ENCODE measurements around the gene TRAF3IP3.

DNA sequence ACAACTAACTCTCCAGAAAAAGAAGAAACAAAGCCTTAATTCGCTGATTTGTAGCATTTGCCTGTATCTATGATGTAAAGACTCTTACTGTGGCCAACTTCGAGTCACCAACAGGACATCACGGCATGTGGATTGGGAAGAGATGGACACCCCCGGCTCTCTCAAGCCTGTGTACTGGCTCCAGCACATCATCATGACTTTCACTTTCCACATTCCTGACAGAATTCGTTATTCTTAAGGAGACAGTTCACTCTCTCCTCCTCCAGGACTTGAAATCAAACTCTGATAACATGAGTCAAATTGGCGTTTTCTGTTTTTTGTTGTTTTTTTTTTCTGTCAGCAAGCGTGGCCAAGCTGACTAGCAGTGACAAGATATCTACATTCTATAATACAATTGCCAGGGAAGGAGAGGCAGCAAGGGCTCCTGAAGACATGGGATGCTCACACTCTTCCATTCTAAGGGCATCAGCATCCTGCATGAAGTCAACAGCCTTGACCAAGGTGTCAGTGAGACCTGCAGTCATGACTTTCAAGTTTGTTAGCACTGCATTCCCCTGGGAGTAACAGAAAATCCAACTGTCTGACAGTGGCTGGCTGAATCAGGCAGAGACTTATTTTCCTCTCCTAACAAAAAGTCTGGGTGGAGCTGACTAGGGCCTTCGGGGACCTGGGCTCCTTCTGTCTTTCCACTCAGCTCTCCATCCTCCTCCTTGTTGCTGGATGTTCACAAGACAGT is 13.3 kb upstream of the TRAF3IP3 start:
- TF ChIP-seq SPEN (CRISPR knock-in tag; IDR thresholded peaks at IDR 0.05; ENCODE audit: low read depth) (no peak), POLR2G (IDR thresholded peaks at IDR 0.05; ENCODE audit: low read depth, low read length) (no peak), KDM5B (CRISPR knock-in tag; IDR thresholded peaks at IDR 0.05; ENCODE audit: borderline replicate concordance) (no peak), MYC (CRISPR knock-in tag; IDR thresholded peaks at IDR 0.05; ENCODE audit: borderline replicate concordance) (no peak), ZBTB33 (CRISPR knock-in tag; IDR thresholded peaks at IDR 0.05) (no peak), ZBTB26 (CRISPR knock-in tag; IDR thresholded peaks at IDR 0.05; ENCODE audit: borderline replicate concordance) (no peak), ZZZ3 (CRISPR knock-in tag; IDR thresholded peaks at IDR 0.05; ENCODE audit: borderline replicate concordance) (no peak), ZNF605 (CRISPR knock-in tag; IDR thresholded peaks at IDR 0.05) (no peak), ZSCAN30 (CRISPR knock-in tag; IDR thresholded peaks at IDR 0.05) (no peak), CHCHD3 (CRISPR knock-in tag; IDR thresholded peaks at IDR 0.05) (no peak)
- TF ChIP-seq, protein P1, sequence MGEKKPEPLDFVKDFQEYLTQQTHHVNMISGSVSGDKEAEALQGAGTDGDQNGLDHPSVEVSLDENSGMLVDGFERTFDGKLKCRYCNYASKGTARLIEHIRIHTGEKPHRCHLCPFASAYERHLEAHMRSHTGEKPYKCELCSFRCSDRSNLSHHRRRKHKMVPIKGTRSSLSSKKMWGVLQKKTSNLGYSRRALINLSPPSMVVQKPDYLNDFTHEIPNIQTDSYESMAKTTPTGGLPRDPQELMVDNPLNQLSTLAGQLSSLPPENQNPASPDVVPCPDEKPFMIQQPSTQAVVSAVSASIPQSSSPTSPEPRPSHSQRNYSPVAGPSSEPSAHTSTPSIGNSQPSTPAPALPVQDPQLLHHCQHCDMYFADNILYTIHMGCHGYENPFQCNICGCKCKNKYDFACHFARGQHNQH (CRISPR knock-in tag; IDR thresholded peaks at IDR 0.05), result no peak
- TF ChIP-seq, protein P2, sequence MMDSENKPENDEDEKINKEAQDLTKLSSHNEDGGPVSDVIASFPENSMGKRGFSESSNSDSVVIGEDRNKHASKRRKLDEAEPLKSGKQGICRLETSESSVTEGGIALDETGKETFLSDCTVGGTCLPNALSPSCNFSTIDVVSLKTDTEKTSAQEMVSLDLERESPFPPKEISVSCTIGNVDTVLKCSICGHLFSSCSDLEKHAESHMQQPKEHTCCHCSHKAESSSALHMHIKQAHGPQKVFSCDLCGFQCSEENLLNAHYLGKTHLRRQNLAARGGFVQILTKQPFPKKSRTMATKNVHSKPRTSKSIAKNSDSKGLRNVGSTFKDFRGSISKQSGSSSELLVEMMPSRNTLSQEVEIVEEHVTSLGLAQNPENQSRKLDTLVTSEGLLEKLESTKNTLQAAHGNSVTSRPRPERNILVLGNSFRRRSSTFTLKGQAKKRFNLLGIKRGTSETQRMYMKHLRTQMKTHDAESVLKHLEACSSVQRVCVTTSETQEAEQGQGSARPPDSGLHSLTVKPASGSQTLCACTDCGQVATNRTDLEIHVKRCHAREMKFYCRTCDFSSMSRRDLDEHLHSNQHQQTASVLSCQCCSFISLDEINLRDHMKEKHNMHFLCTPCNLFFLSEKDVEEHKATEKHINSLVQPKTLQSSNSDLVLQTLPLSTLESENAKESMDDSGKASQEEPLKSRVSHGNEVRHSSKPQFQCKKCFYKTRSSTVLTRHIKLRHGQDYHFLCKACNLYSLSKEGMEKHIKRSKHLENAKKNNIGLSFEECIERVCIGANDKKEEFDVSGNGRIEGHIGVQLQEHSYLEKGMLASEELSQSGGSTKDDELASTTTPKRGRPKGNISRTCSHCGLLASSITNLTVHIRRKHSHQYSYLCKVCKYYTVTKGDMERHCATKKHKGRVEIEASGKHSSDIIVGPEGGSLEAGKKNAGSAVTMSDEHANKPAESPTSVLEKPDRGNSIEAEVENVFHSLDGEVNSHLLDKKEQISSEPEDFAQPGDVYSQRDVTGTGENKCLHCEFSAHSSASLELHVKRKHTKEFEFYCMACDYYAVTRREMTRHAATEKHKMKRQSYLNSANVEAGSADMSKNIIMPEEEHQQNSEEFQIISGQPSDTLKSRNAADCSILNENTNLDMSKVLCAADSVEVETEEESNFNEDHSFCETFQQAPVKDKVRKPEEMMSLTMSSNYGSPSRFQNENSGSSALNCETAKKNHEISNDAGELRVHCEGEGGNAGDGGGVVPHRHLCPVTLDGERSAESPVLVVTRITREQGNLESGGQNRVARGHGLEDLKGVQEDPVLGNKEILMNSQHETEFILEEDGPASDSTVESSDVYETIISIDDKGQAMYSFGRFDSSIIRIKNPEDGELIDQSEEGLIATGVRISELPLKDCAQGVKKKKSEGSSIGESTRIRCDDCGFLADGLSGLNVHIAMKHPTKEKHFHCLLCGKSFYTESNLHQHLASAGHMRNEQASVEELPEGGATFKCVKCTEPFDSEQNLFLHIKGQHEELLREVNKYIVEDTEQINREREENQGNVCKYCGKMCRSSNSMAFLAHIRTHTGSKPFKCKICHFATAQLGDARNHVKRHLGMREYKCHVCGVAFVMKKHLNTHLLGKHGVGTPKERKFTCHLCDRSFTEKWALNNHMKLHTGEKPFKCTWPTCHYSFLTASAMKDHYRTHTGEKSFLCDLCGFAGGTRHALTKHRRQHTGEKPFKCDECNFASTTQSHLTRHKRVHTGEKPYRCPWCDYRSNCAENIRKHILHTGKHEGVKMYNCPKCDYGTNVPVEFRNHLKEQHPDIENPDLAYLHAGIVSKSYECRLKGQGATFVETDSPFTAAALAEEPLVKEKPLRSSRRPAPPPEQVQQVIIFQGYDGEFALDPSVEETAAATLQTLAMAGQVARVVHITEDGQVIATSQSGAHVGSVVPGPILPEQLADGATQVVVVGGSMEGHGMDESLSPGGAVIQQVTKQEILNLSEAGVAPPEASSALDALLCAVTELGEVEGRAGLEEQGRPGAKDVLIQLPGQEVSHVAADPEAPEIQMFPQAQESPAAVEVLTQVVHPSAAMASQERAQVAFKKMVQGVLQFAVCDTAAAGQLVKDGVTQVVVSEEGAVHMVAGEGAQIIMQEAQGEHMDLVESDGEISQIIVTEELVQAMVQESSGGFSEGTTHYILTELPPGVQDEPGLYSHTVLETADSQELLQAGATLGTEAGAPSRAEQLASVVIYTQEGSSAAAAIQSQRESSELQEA (CRISPR knock-in tag; IDR thresholded peaks at IDR 0.05; ENCODE audit: not compliant biosample characterization), result no peak
- TF ChIP-seq, protein P3, sequence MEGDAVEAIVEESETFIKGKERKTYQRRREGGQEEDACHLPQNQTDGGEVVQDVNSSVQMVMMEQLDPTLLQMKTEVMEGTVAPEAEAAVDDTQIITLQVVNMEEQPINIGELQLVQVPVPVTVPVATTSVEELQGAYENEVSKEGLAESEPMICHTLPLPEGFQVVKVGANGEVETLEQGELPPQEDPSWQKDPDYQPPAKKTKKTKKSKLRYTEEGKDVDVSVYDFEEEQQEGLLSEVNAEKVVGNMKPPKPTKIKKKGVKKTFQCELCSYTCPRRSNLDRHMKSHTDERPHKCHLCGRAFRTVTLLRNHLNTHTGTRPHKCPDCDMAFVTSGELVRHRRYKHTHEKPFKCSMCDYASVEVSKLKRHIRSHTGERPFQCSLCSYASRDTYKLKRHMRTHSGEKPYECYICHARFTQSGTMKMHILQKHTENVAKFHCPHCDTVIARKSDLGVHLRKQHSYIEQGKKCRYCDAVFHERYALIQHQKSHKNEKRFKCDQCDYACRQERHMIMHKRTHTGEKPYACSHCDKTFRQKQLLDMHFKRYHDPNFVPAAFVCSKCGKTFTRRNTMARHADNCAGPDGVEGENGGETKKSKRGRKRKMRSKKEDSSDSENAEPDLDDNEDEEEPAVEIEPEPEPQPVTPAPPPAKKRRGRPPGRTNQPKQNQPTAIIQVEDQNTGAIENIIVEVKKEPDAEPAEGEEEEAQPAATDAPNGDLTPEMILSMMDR (CRISPR knock-in tag; IDR thresholded peaks at IDR 0.05), result no peak
- TF ChIP-seq, protein P4, sequence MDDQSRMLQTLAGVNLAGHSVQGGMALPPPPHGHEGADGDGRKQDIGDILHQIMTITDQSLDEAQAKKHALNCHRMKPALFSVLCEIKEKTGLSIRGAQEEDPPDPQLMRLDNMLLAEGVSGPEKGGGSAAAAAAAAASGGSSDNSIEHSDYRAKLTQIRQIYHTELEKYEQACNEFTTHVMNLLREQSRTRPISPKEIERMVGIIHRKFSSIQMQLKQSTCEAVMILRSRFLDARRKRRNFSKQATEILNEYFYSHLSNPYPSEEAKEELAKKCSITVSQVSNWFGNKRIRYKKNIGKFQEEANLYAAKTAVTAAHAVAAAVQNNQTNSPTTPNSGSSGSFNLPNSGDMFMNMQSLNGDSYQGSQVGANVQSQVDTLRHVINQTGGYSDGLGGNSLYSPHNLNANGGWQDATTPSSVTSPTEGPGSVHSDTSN (CRISPR knock-in tag; IDR thresholded peaks at IDR 0.05; ENCODE audit: borderline replicate concordance), result no peak

Data from HepG2 (cell line).